Psoas muscle (tissue), 8 donors: ENCODE data around the gene ASXL1. TPM values are rescaled to one million over a fixed set of nuclear protein-coding genes. Genes with fewer than 3 reads are reported as not detected.
"Not testable (repeated sequence)": the region's sequence is repeated elsewhere in the genome, so short reads cannot be mapped to it uniquely, and the experiment has no call there.

Experiments used
- ATAC-seq, 4 donors: fragments of 200-7000 bp; cut with Tn5 transposase; one replicate each; pipeline ENCODE4 v1.9.1; 2020; ENCODE audit warnings: moderate library complexity in 3 of 4, mild to moderate bottlenecking in 2 of 4
- DNase-seq, 2 donors: peaks; one replicate each; pipeline ENCODE4 v3.0.0-alpha.2; 2020
- H3K27ac ChIP-seq: fragments of 200-600 bp; one replicate; pipeline ENCODE4 v1.8.0; 2022
- H3K27me3 ChIP-seq, 3 donors: fragments of 200-600 bp in 1 of 3; one replicate each; pipeline versions ENCODE4 v1.6.1 to v1.8.0; 2013 to 2022; ENCODE audit warnings: low read length in 2 of 3, mild to moderate bottlenecking in 2 of 3, moderate library complexity in 1 of 3; ENCODE audit not compliant: insufficient read depth in 3 of 3
- H3K36me3 ChIP-seq, 2 donors: fragments of 200-600 bp in 1 of 2; one replicate each; pipeline versions ENCODE4 v1.6.1 to v1.8.0; 2013 to 2022; ENCODE audit warnings: low read depth in 1 of 2, mild to moderate bottlenecking in 1 of 2, moderate library complexity in 1 of 2; ENCODE audit not compliant: insufficient read depth in 1 of 2
- H3K4me1 ChIP-seq: fragments of 200-600 bp; one replicate; pipeline ENCODE4 v1.8.0; 2022
- H3K4me3 ChIP-seq: fragments of 200-600 bp; one replicate; pipeline ENCODE4 v1.8.0; 2022; ENCODE audit warnings: mild to moderate bottlenecking
- H3K9me3 ChIP-seq: fragments of 200-600 bp; one replicate; pipeline ENCODE4 v1.8.0; 2022
- WGBS, 3 donors: extraction: QIAGEN DNeasy Blood & Tissue Kit; methylation state at CpG; one replicate each; pipeline versions ENCODE4 v1.1.6 to v1.1.7; 2013; 5-methylcytosine and 5-hydroxymethylcytosine counted together
- intact Hi-C, 2 donors: fragments of 100-400 bp; cut with DNase I; formaldehyde crosslinking; loops; one replicate each; pipeline versions ENCODE4 v1.11.0 to v1.14.2; 2022
- polyA plus RNA-seq, 3 donors: library from polyadenylated mRNA; stranded (reverse); fragments of 200-250 nt; gene quantifications; one replicate each; pipeline ENCODE4 v1.2.3, GENCODE V29; 2013
- total RNA-seq, 4 donors: library from RNA; stranded (reverse); fragmentation: NEBNext Ultra II Directional in 2 of 4; extraction: Animal tissue kit (Norgen Biotek cat#: 25700) in 2 of 4; gene quantifications; one replicate each; pipeline versions ENCODE4 v1.2.1 to v1.2.4, GENCODE V29; 2021 to 2023
- TF ChIP-seq, protein P1 (sequence below): fragments of 200-600 bp; IDR thresholded peaks from one replicate; pipeline ENCODE4 v1.8.0; 2022; ENCODE audit warnings: antibody characterized with exemption
- donor health status: healthy with polysubstance abuse.
- donor health status: DM: no; HTN: no; CAD: no; lungs with moderate emphysema.
- donor health status: Bipolar disorder and iron deficiency.
- donor health status: healthy.
- donor health status: DM: yes; HTN: yes; CAD: no.
- donor health status: DM: no; HTN: no; CAD: no.
- donor health status: DM: no; HTN: no; CAD: no.
- donor health status: DM: yes; HTN: yes; CAD: no.

Gene ASXL1
- total and polyA plus RNA-seq, 7 donors: 18.5 to 52.0 (median 23.2) TPM

DNA sequence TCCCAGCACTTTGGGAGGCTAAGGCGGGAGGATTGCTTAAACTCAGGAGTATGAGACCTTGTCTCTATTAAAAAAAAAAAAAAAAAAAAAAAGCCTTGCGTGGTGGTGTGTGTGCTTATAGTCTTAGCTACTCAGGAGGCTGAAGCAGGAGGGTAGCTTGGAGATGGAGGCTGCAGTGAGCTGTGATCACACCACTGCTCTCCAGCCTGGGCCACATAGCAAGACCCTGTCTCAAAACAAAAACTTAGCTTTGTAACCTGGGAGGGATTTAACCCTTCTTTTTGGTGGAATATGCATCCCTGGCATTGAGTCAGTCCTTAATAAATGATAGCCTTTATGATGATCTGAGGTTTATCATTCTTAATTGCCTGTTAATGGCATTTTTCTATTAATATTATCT, 12.8 kb downstream of the ASXL1 start:
- peaks cover 0 to 83% of the 10 kb centered on the region in 2 donors for H3K36me3 ChIP-seq

DNA sequence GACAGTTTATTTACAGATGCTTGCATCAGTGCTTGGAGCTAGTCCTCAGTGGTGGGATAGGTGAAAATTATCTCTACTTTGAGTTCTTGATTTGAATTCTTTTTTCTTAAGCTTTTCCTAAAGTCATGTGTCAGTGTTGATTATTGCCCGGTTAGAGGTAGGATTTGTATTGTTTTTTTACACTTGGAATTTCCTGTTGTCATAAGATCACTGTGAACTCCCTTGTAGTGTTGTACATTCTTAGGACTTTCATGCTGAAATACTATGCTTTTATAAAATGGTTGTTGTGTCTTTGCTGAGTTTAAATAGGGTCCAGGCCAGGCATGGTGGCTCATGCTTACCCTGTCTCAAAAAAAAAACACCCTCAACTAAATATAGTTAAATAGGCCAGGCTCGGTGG, 20.3 kb downstream of the ASXL1 start:
- TF ChIP-seq, protein P1, sequence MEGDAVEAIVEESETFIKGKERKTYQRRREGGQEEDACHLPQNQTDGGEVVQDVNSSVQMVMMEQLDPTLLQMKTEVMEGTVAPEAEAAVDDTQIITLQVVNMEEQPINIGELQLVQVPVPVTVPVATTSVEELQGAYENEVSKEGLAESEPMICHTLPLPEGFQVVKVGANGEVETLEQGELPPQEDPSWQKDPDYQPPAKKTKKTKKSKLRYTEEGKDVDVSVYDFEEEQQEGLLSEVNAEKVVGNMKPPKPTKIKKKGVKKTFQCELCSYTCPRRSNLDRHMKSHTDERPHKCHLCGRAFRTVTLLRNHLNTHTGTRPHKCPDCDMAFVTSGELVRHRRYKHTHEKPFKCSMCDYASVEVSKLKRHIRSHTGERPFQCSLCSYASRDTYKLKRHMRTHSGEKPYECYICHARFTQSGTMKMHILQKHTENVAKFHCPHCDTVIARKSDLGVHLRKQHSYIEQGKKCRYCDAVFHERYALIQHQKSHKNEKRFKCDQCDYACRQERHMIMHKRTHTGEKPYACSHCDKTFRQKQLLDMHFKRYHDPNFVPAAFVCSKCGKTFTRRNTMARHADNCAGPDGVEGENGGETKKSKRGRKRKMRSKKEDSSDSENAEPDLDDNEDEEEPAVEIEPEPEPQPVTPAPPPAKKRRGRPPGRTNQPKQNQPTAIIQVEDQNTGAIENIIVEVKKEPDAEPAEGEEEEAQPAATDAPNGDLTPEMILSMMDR: no peak
- intact Hi-C loops: no loop called here
- ATAC-seq (no peak), DNase-seq (no peak)
- H3K9me3 ChIP-seq: no peaks in the 10 kb centered on the region
- no peak overlapping the region for H3K4me3 ChIP-seq
- H3K27me3 ChIP-seq: no peaks in the 10 kb centered on the region
- WGBS, 3 donors: 41 to 58% (median 58%) methylated on average over 2 of the region's 2 CpGs
- H3K4me1 ChIP-seq: no peaks in the 10 kb centered on the region
- peaks cover 0 to 62% of the 10 kb centered on the region in 2 donors for H3K36me3 ChIP-seq
- H3K27ac ChIP-seq: no peak overlapping the region

More for the DNA sequence above, 12.8 kb downstream of the ASXL1 start:
- Histone ChIP-seq H3K27ac (no peak overlapping the region), H3K9me3 (no peaks in the 10 kb centered on the region), H3K27me3 (no peaks in the 10 kb centered on the region), H3K4me3 (no peak overlapping the region), H3K4me1 (peaks cover 26% of the 10 kb centered on the region)
- DNase-seq (no peak), ATAC-seq (no peak)
- TF ChIP-seq, protein P1: no peak
- intact Hi-C loops: no loop called here
- WGBS, 3 donors: 92 to 98% (median 96%) methylated on average over 2 of the region's 2 CpGs

DNA sequence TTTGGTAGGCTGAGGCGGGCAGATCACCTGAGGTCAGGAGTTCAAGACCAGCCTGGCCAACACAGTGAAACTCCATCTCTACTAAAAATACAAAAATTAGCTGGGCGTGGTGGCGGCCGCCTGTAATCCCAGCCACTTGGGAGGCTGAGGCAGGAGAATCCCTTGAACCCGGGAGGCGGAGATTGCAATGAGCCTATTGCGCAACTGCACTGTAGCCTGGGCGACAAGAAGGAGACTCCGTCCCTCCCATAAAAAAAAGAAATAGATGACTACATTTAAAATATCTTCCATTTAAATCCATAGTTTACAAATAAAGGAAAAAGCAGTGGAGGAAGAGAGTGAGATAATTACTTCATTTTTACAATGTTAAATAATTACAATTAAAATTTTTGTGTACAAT, 21.9 kb downstream of the ASXL1 start:
- H3K9me3 ChIP-seq, DNase-seq, H3K27ac ChIP-seq, ATAC-seq, H3K27me3 ChIP-seq, H3K4me3 ChIP-seq, H3K4me1 ChIP-seq, intact Hi-C loops: not testable (repeated sequence)
- 91 to 99% (median 97%) methylated on average over 9 of the region's 9 CpGs for WGBS, 3 donors
- peaks cover 0 to 51% of the 10 kb centered on the region in 2 donors for H3K36me3 ChIP-seq

DNA sequence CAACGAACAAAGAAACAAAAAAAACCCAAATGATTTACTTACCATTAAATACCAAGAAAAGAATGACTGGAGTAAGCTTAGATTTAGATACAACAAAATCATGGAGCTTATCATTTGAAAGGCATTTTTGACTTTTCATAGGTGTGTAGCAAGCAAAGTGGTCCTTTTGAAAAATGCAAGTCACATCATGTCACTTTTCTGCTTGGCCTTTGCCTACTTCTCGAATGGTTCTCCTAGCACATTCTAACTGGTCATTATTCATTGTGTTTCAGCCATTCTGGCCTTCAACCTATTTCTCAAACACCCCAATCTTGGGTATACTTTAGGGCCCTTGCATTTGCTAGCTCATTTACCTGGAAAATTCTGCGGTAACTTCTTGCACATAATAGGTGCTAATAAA, 22.6 kb downstream of the ASXL1 start:
- ATAC-seq (no peak), DNase-seq (no peak)
- Histone ChIP-seq H3K27ac (no peak overlapping the region), H3K4me1 (peaks cover 12% of the 10 kb centered on the region), H3K4me3 (no peak overlapping the region), H3K36me3 (peaks cover 0 to 44% of the 10 kb centered on the region in 2 donors), H3K27me3 (no peaks in the 10 kb centered on the region), H3K9me3 (no peaks in the 10 kb centered on the region)
- WGBS, 3 donors: 81 to 87% (median 86%) methylated on average over 3 of the region's 3 CpGs
- intact Hi-C loops: no loop called here
- TF ChIP-seq, protein P1: no peak

DNA sequence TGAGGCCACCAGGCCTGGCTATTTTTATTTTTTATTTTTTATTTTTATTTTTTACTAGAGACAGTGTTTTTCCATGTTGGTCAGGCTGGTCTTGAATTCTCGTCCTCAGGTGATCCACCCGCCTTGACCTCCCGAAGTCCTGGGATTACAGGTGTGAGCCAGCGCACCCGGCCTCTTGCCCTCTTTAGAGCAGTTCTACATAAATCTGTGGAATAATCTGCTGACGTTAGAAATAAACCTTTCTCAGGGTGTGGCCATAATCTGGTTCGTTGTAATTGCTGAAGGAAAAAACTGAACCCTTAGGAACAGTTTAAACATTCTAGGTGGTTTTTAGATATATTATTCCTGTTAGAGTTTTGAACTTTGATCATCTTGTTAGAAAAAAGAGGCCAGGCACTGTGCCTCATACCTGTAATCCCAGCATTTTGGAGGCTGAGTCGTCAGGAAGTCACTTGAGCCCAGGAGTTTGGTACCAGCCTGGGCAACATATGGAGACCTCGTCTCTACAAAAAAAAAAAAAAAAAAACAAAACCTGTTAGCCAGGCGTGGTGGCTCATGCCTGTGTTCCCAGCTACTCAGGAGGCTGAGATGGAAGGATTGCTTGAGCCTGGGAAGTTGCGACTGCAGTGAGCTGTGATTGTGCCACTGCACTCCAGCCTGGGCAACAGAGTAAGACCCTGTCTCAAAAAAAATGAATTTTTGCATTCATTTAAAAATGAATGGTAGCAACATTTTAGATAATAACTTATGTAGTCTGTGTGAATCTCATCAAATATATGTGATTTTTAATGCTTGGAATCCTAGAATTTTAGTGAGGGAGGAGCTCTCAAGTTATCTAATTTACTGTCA, 24.2 kb downstream of the ASXL1 start:
- DNase-seq (no peak), ATAC-seq (no peak)
- peaks cover 0 to 40% of the 10 kb centered on the region in 2 donors for H3K36me3 ChIP-seq
- 81 to 88% (median 87%) methylated on average over 11 of the region's 11 CpGs for WGBS, 3 donors
- no peaks in the 10 kb centered on the region for H3K9me3 ChIP-seq
- H3K27ac ChIP-seq: no peak overlapping the region
- TF ChIP-seq, protein P1: no peak
- intact Hi-C loops: no loop called here
- no peak overlapping the region for H3K4me3 ChIP-seq
- H3K27me3 ChIP-seq: no peaks in the 10 kb centered on the region
- H3K4me1 ChIP-seq: peaks cover 17% of the 10 kb centered on the region

DNA sequence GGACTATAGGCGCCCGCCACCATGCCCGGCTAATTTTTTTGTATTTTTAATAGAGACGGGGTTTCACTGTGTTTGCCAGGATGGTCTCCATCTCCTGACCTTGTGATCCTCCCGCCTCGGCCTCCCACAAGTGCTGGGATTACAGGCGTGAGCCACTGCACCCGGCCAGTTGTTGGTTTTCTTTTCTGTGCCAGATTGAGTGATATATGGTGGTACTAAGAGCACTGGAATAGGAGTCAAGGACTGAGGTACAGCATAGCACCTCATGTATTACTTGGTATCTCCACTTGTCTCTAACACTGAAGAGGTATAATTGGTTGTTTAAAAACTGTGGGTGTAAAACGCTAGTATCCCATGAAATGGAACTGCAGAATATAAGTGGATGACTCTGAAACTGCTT, 25.3 kb downstream of the ASXL1 start:
- 92 to 97% (median 94%) methylated on average over 9 of the region's 9 CpGs for WGBS, 3 donors
- DNase-seq, ATAC-seq, H3K4me3 ChIP-seq, H3K27ac ChIP-seq, intact Hi-C loops, H3K27me3 ChIP-seq, H3K9me3 ChIP-seq: not testable (repeated sequence)
- Histone ChIP-seq H3K4me1 (peaks cover 21% of the 10 kb centered on the region), H3K36me3 (peaks cover 0 to 38% of the 10 kb centered on the region in 2 donors)
